GM12872 (cell line): ENCODE data around the gene SP9.
A peak's percentile ranks its signal among the peaks of the same experiment; 100 is the strongest.

Experiments
- CTCF ChIP-seq: IDR thresholded peaks from 3 replicates; pipeline ENCODE4 v1.5.1; 2011; ENCODE audit warnings: low read depth, mild to moderate bottlenecking, low read length, moderate library complexity; ENCODE audit not compliant: insufficient read depth

The SP9 gene

GRCh38 chr2:174343343-174343622, 8.5 kb downstream of the SP9 start:
- no peak for TF ChIP-seq CTCF

- TF ChIP-seq CTCF, result no peak
These were observed 9.1 kb downstream of the SP9 start for GRCh38 chr2:174343623-174344455.

DNA sequence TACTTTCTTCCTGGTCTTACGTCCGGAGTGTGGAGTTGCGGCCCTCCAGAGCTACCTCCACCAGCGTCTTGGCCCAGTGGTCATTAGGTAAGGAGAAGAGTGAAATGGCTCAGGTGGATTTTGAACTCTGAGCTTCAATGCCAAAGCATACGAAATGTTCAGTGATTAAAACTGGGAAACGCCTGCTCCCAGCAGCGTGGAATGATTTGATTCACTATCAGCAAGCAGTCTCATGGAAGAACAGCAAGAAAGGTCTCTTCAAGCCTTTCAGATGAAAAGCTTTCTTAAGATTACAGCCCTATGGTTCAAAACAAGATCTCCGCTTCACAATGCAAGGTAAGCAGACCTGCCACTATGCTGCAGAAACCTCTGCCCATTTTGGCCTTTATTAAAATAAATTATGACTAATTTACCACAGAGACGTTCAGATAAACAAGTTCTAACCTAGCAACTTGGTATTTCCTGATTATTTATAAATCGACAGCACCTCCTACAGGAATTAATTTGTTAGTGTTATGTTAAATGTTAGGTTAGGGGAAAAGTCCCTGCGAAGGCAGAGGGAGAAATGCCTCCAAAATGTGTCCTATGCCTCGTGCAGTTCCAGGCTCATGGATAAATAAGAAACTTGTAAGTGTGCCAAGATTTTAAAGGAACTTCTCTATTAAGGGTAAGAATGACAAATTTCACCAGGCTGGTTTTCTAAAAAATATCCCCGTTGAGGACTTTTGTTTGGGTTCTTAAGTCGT, 10.1 kb downstream of the SP9 start:
- peak; percentile 22; the same call in 1 of the 3 replicates for TF ChIP-seq CTCF

DNA sequence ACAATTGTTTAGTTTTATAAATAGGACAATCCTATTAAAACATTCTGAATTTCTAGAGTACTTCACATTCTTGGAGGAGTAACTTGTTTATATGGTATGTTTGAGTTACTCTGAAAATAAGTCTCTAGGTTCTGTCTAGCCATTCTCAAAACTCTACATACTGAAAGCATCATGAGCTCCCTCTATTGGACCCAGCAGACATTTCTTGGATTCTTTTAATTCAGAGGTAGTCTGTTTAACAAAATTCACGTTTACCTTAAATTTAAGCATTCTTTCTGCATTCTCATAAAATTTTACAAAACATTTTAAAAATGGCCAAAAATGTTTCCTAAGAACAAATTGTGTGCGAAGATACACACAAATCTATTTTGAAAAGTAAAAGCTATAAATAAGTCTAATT, 15.3 kb downstream of the SP9 start:
- peak; percentile 12; the same call in 1 of the 3 replicates for TF ChIP-seq CTCF

GRCh38 chr2:174350593-174351181, 15.9 kb downstream of the SP9 start:
- no peak for TF ChIP-seq CTCF

- no peak for TF ChIP-seq CTCF
These were observed 18.2 kb downstream of the SP9 start for GRCh38 chr2:174353004-174353403.

- TF ChIP-seq CTCF, result no peak
These were observed 21.6 kb downstream of the SP9 start for GRCh38 chr2:174356347-174356746.
